ENCODE data around the gene TTPAL. TPM values are rescaled to one million over a fixed set of nuclear protein-coding genes. Genes with fewer than 3 reads are reported as not detected.
A peak's percentile ranks its signal among the peaks of the same experiment; 100 is the strongest.

The TTPAL gene
- total RNA-seq, 4 donors from 2014 or later: 7.9 to 13.0 (median 11.6) TPM

DNA sequence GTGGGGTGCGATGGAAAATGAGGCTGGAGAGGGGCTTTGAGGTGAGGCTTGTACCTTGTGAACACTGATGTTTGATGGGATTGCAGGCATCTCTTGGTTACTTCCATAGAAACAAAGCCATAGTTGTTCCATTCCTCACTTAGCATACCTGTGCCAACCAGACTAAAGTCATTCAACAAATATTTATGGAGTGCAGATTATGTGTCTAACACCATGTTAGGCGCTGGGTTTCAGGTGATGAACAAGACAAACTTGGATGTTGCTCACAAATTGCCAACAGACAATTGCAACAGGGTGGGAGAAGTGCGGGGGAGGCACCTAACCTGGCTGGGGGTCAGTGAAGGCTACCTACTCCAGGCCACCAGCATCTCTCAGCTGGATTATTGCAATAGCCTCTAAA, 1.5 kb downstream of the TTPAL start:
- H3K9me3 ChIP-seq: no peaks in the 10 kb centered on the region
- H3K4me1 ChIP-seq: peaks cover 3 to 23% (median 9%) of the 10 kb centered on the region in 3 donors
- 89 to 95% methylated on average over 2 to 3 of the region's 3 CpGs for WGBS, 2 donors
- H3K36me3 ChIP-seq: peaks cover 0 to 27% (median 8%) of the 10 kb centered on the region in 3 donors
- peak overlapping the region in 3 of 4 donors; percentile 93 to 97 (median 94) for H3K27ac ChIP-seq
- no peak overlapping the region for H3K4me3 ChIP-seq
- intact Hi-C loops (cut with DNase I): loop anchor here (10.0 kb wide), 1 partner anchor 138 kb away; no protein-coding TSS in a partner anchor
- no peak for TF ChIP-seq POLR2A (IDR thresholded peaks at IDR 0.05)
- TF ChIP-seq, protein P1, sequence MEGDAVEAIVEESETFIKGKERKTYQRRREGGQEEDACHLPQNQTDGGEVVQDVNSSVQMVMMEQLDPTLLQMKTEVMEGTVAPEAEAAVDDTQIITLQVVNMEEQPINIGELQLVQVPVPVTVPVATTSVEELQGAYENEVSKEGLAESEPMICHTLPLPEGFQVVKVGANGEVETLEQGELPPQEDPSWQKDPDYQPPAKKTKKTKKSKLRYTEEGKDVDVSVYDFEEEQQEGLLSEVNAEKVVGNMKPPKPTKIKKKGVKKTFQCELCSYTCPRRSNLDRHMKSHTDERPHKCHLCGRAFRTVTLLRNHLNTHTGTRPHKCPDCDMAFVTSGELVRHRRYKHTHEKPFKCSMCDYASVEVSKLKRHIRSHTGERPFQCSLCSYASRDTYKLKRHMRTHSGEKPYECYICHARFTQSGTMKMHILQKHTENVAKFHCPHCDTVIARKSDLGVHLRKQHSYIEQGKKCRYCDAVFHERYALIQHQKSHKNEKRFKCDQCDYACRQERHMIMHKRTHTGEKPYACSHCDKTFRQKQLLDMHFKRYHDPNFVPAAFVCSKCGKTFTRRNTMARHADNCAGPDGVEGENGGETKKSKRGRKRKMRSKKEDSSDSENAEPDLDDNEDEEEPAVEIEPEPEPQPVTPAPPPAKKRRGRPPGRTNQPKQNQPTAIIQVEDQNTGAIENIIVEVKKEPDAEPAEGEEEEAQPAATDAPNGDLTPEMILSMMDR (IDR thresholded peaks at IDR 0.05): no peak
- no peaks in the 10 kb centered on the region for H3K27me3 ChIP-seq
- no peak for DNase-seq

GRCh38 chr20:44478206-44478605, 2.5 kb downstream of the TTPAL start:
- Histone ChIP-seq H3K36me3 (peaks cover 0 to 37% (median 8%) of the 10 kb centered on the region in 3 donors), H3K4me1 (peaks cover 3 to 23% (median 9%) of the 10 kb centered on the region in 3 donors), H3K4me3 (no peak overlapping the region), H3K27me3 (no peaks in the 10 kb centered on the region), H3K27ac (no peak overlapping the region), H3K9me3 (no peaks in the 10 kb centered on the region)
- intact Hi-C loops (cut with DNase I): loop anchor here (10.0 kb wide), 1 partner anchor 137 kb away; no protein-coding TSS in a partner anchor
- DNase-seq: no peak
- 82 to 97% methylated on average over 5 to 6 of the region's 6 CpGs for WGBS, 2 donors
- TF ChIP-seq, protein P1 (IDR thresholded peaks at IDR 0.05): no peak
- no peak for TF ChIP-seq POLR2A (IDR thresholded peaks at IDR 0.05)

- intact Hi-C loops (cut with DNase I): loop anchor here (10.0 kb wide), 1 partner anchor 135 kb away; no protein-coding TSS in a partner anchor
- no peaks in the 10 kb centered on the region for H3K27me3 ChIP-seq
- H3K9me3 ChIP-seq: no peaks in the 10 kb centered on the region
- whole genome bisulfite sequencing, 2 donors: 80 to 83% methylated on average over 4 to 5 of the region's 5 CpGs
- no peak for DNase-seq
- TF ChIP-seq POLR2A (IDR thresholded peaks at IDR 0.05): no peak
- TF ChIP-seq, protein P1 (IDR thresholded peaks at IDR 0.05): no peak
- H3K4me1 ChIP-seq: peaks cover 3 to 23% (median 9%) of the 10 kb centered on the region in 3 donors
- no peak overlapping the region for H3K27ac ChIP-seq
- peaks cover 0 to 52% (median 8%) of the 10 kb centered on the region in 3 donors for H3K36me3 ChIP-seq
- no peak overlapping the region for H3K4me3 ChIP-seq
Measured at GRCh38 chr20:44479643-44480042, 4.0 kb downstream of the TTPAL start.

DNA sequence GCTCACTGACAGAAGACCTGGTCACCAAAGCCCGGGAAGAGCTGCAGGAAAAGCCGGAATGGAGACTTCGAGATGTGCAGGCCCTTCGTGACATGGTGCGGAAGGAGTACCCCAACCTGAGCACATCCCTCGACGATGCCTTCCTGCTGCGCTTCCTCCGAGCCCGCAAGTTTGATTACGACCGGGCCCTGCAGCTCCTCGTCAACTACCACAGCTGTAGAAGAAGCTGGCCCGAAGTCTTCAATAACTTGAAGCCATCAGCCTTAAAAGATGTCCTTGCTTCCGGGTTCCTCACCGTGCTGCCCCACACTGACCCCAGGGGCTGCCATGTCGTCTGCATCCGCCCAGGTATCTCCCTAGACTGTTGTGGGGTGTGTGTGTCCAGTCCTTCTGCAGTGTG, 4.4 kb downstream of the TTPAL start:
- H3K4me3 ChIP-seq: no peak overlapping the region
- WGBS, 2 donors: 92% methylated on average over 18 of the region's 18 CpGs
- no peak for TF ChIP-seq POLR2A (IDR thresholded peaks at IDR 0.05)
- TF ChIP-seq, protein P1 (IDR thresholded peaks at IDR 0.05): no peak
- peaks cover 0 to 56% (median 8%) of the 10 kb centered on the region in 3 donors for H3K36me3 ChIP-seq
- no peaks in the 10 kb centered on the region for H3K27me3 ChIP-seq
- intact Hi-C loops (cut with DNase I): no loop called here
- H3K27ac ChIP-seq: no peak overlapping the region
- no peak for DNase-seq
- H3K9me3 ChIP-seq: no peaks in the 10 kb centered on the region
- H3K4me1 ChIP-seq: peaks cover 3 to 21% (median 9%) of the 10 kb centered on the region in 3 donors

DNA sequence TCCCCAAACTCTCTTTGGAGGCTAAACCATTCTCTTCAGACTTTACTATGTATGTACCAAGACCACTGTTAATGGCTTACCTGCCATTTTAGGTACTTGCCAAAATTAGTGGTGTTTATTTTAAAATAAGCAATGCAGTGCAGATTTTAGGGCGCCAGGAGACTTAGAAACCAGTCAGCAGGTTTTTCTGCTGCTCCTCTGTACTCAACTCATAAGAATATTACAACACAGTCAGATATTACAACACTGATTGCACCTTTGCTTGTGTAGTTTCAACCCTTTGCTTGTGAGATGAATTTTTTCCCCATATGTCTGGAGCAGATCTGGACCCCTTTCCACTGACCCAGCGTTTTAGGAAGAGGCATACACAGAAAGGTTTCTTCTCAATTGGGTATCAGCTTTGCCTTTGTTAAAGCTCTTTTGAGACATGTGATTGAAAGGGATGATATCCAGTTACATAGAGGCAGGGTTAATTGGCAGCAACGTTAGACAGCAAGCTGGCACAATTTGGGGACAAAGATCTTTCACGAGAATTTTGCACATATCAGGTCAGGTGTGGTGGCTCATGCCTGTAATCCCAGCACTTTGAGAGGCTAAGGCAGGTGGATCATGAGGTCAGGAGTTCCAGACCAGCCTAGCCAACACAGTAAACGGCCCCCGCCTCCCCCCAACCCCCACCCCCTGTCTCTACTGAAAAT, 6.2 kb downstream of the TTPAL start:
- no peak for DNase-seq
- intact Hi-C loops (cut with DNase I): no loop called here
- no peak overlapping the region for H3K4me3 ChIP-seq
- H3K27me3 ChIP-seq: no peaks in the 10 kb centered on the region
- 45 to 77% methylated on average over 5 of the region's 6 CpGs for WGBS, 2 donors
- no peak overlapping the region for H3K27ac ChIP-seq
- H3K4me1 ChIP-seq: peaks cover 0 to 6% (median 2%) of the 10 kb centered on the region in 3 donors
- peaks cover 0 to 72% (median 8%) of the 10 kb centered on the region in 3 donors for H3K36me3 ChIP-seq
- TF ChIP-seq, protein P1 (IDR thresholded peaks at IDR 0.05): no peak
- no peak for TF ChIP-seq POLR2A (IDR thresholded peaks at IDR 0.05)
- no peaks in the 10 kb centered on the region for H3K9me3 ChIP-seq

Data from esophagus squamous epithelium (tissue), 5 donors.